HepG2 (cell line): ENCODE data around the gene NHERF2. TPM values are rescaled to one million over a fixed set of nuclear protein-coding genes. Genes with fewer than 3 reads are reported as not detected.

Experiments
- ASH2L ChIP-seq: fragments of 300-600, 200-600 bp; sonication (generic); IDR thresholded peaks from 2 replicates; pipeline ENCODE4 v1.7.0; 2017; ENCODE audit warnings: low read depth, mild to moderate bottlenecking, moderate library complexity, mixed read lengths, low read length; ENCODE audit not compliant: insufficient read length
- FOXP1 ChIP-seq, 2 experiments: fragments of 450-650 bp in 1 of 2; IDR thresholded peaks; 2 replicates each; pipeline ENCODE4 v1.6.1; 2017 to 2018; ENCODE audit warnings: antibody characterized with exemption in 1 of 2
- HOXD1 ChIP-seq: sonication (generic); formaldehyde crosslinking; IDR thresholded peaks from 2 replicates; pipeline ENCODE4 v1.5.0; 2020; ENCODE audit warnings: missing genetic modification reagents
- IRX3 ChIP-seq: sonication (generic); formaldehyde crosslinking; IDR thresholded peaks from 2 replicates; pipeline ENCODE4 v1.8.1; 2023; ENCODE audit warnings: mild to moderate bottlenecking, low read depth, missing genetic modification reagents, borderline replicate concordance
- ISL2 ChIP-seq: sonication (generic); formaldehyde crosslinking; IDR thresholded peaks from 2 replicates; pipeline ENCODE4 v1.5.0; 2020; ENCODE audit warnings: missing genetic modification reagents
- JARID2 ChIP-seq: sonication (generic); formaldehyde crosslinking; IDR thresholded peaks from 2 replicates; pipeline ENCODE4 v1.8.1; 2023; ENCODE audit warnings: missing genetic modification reagents, inconsistent platforms; ENCODE audit not compliant: insufficient replicate concordance
- KIAA2018 ChIP-seq: sonication (generic); formaldehyde crosslinking; IDR thresholded peaks from 2 replicates; pipeline ENCODE4 v1.5.0; 2020; ENCODE audit warnings: mild to moderate bottlenecking, missing genetic modification reagents, borderline replicate concordance
- KMT2A ChIP-seq: sonication (generic); formaldehyde crosslinking; IDR thresholded peaks from 2 replicates; pipeline ENCODE4 v1.4.0; 2020; ENCODE audit warnings: missing genetic modification reagents
- MLLT10 ChIP-seq: sonication (generic); formaldehyde crosslinking; IDR thresholded peaks from 2 replicates; pipeline ENCODE4 v1.4.0; 2020; ENCODE audit warnings: missing genetic modification reagents
- NRL ChIP-seq: sonication (generic); formaldehyde crosslinking; IDR thresholded peaks from 2 replicates; pipeline ENCODE4 v1.5.0; 2020; ENCODE audit warnings: missing genetic modification reagents, mild to moderate bottlenecking, moderate library complexity, borderline replicate concordance
- ONECUT2 ChIP-seq: sonication (generic); formaldehyde crosslinking; IDR thresholded peaks from 2 replicates; pipeline ENCODE4 v1.4.0; 2020; ENCODE audit warnings: missing genetic modification reagents
- PCBP2 ChIP-seq: fragments of 200-400 bp; formaldehyde crosslinking; optimal IDR thresholded peaks from 2 replicates; pipeline ENCODE3; 2018; ENCODE audit warnings: low read length, low read depth; ENCODE audit not compliant: poor library complexity, severe bottlenecking
- PHF5A ChIP-seq: IDR thresholded peaks from one replicate; pipeline ENCODE4 v1.6.1; 2018; ENCODE audit warnings: low read depth, missing genetic modification reagents; ENCODE audit not compliant: unreplicated experiment
- RBM22 ChIP-seq: fragments of 200-400 bp; formaldehyde crosslinking; optimal IDR thresholded peaks from 2 replicates; pipeline ENCODE3; 2017; ENCODE audit warnings: mild to moderate bottlenecking, low read length, moderate library complexity
- SOX6 ChIP-seq, 2 experiments: fragments of 450-650 bp in 1 of 2; sonication (generic) in 1 of 2; formaldehyde crosslinking in 1 of 2; IDR thresholded peaks; 2 replicates each; pipeline versions ENCODE4 v1.4.0 to v1.6.1; 2017 to 2020; ENCODE audit warnings: antibody characterized with exemption in 1 of 2, mild to moderate bottlenecking in 1 of 2, missing genetic modification reagents in 1 of 2
- THYN1 ChIP-seq: sonication (generic); formaldehyde crosslinking; IDR thresholded peaks from 2 replicates; pipeline ENCODE4 v1.8.1; 2023; ENCODE audit warnings: low read depth, mild to moderate bottlenecking, moderate library complexity, missing genetic modification reagents, borderline replicate concordance
- TRIM24 ChIP-seq: sonication (generic); formaldehyde crosslinking; IDR thresholded peaks from 2 replicates; pipeline ENCODE4 v1.8.0; 2022; ENCODE audit warnings: mild to moderate bottlenecking, missing genetic modification reagents
- ZFY ChIP-seq: sonication (generic); formaldehyde crosslinking; IDR thresholded peaks from 2 replicates; pipeline ENCODE4 v1.4.0; 2020; ENCODE audit warnings: missing genetic modification reagents
- ZNF3 ChIP-seq: IDR thresholded peaks from 2 replicates; pipeline ENCODE4 v1.7.0; 2017; ENCODE audit warnings: inconsistent platforms
- ZNF432 ChIP-seq: sonication (generic); formaldehyde crosslinking; IDR thresholded peaks from 2 replicates; pipeline ENCODE4 v1.5.0; 2020; ENCODE audit warnings: missing genetic modification reagents, mild to moderate bottlenecking, borderline replicate concordance
- ZNF501 ChIP-seq: sonication (generic); formaldehyde crosslinking; IDR thresholded peaks from 2 replicates; pipeline ENCODE4 v1.5.1; 2020; ENCODE audit warnings: mild to moderate bottlenecking, moderate library complexity, missing genetic modification reagents
- ZNF530 ChIP-seq: sonication (generic); formaldehyde crosslinking; IDR thresholded peaks from 2 replicates; pipeline ENCODE4 v1.5.0; 2020; ENCODE audit warnings: low read depth, mild to moderate bottlenecking, missing genetic modification reagents
- ZSCAN25 ChIP-seq: sonication (generic); formaldehyde crosslinking; IDR thresholded peaks from 2 replicates; pipeline ENCODE4 v1.8.0; 2022; ENCODE audit warnings: mild to moderate bottlenecking, missing genetic modification reagents
- polyA plus RNA-seq, 8 experiments: library from polyadenylated mRNA; depleted of rRNA in 3 of 8; stranded (reverse) in 7 of 8; unstranded in 1 of 8; fragments of >200 nt; fragmentation: Illumina TruSeq in 4 of 8; extraction: Trizol in 4 of 8; gene quantifications; 2 replicates each; pipeline versions ENCODE4 v1.2.1 to v1.2.3, GENCODE V29; 2011 to 2016; ENCODE audit warnings: low read depth in 4 of 8, missing spikeins in 1 of 8, mixed read lengths in 1 of 8; ENCODE audit not compliant: insufficient read depth in 1 of 8
- total RNA-seq, 5 experiments: library from RNA; depleted of rRNA; stranded (reverse); fragments of >200 nt; fragmentation: Illumina TruSeq; extraction: Trizol; gene quantifications; 2 replicates each; pipeline ENCODE4 v1.2.3, GENCODE V29; 2016; ENCODE audit warnings: low read depth in 1 of 5

The NHERF2 gene
- total and polyA plus RNA-seq, 2 of the 13 experiments (the other 11 are each of a cell fraction or from before 2014, with no cell fraction given): 23.7 to 39.3 TPM

- TF ChIP-seq KIAA2018 (CRISPR knock-in tag) (no peak), RBM22 (peak; percentile 40), ZNF501 (CRISPR knock-in tag) (peak; percentile 62), ZSCAN25 (CRISPR knock-in tag) (no peak), THYN1 (CRISPR knock-in tag) (no peak), KMT2A (0 out of 2 replicates have a peak, but pooled peaks have one; percentile 60), PCBP2 (no peak), ZNF530 (CRISPR knock-in tag) (no peak), ISL2 (peak; percentile 33; the same call in 1 of the 2 replicates), PHF5A (no peak), ONECUT2 (CRISPR knock-in tag) (no peak), ZNF3 (CRISPR knock-in tag) (no peak), HOXD1 (no peak), ASH2L (peak; percentile 49), IRX3 (CRISPR knock-in tag) (no peak), SOX6 (IDR thresholded peaks at IDR 0.05) (no peak), SOX6 (CRISPR knock-in tag; IDR thresholded peaks at IDR 0.05) (peak; percentile 19; the same call in 1 of the 2 replicates), ZFY (CRISPR knock-in tag) (peak; percentile 89), ZNF432 (CRISPR knock-in tag) (no peak), FOXP1 (IDR thresholded peaks at IDR 0.05) (no peak), FOXP1 (CRISPR knock-in tag; IDR thresholded peaks at IDR 0.05) (no peak), JARID2 (CRISPR knock-in tag) (peak; percentile 20), NRL (peak; percentile 36; the same call in 1 of the 2 replicates), MLLT10 (CRISPR knock-in tag) (no peak), TRIM24 (no peak)
These were observed 16.8 kb upstream of the NHERF2 start, which contains the start of gene ZNF598 (continued) for GRCh38 chr16:2009791-2010510.
